Stomach (tissue), 4 donors: ENCODE data around the gene PCK2.

Experiments used
- CTCF ChIP-seq, 7 experiments: fragments of 450-650 bp in 4 of 7; fragments of 200-600 bp in 3 of 7; sonication (generic) in 3 of 7; IDR thresholded peaks; one replicate each; pipeline ENCODE4 v1.5.1; 2016 to 2019; ENCODE audit warnings: antibody characterized with exemption in 7 of 7, control low read depth in 2 of 7, mild to moderate bottlenecking in 1 of 7
- POLR2A ChIP-seq, 4 donors: fragments of 450-650 bp; IDR thresholded peaks; one replicate each; pipeline ENCODE4 v1.6.1; 2016; ENCODE audit warnings: antibody characterized with exemption in 4 of 4, control low read depth in 2 of 4, mild to moderate bottlenecking in 1 of 4, moderate library complexity in 1 of 4
- POLR2AphosphoS5 ChIP-seq, 3 donors: sonication (generic); formaldehyde crosslinking; IDR thresholded peaks; one replicate each; pipeline ENCODE4 v1.6.1; 2016; ENCODE audit warnings: antibody characterized with exemption in 3 of 3

- TF ChIP-seq POLR2AphosphoS5 (IDR thresholded peaks at IDR 0.05) = no peak
- no peak for TF ChIP-seq CTCF (IDR thresholded peaks at IDR 0.05)
- TF ChIP-seq POLR2A (IDR thresholded peaks at IDR 0.05) = no peak
Observed at GRCh38 chr14:24085215-24085614, 8.9 kb upstream of the PCK2 start.
